Hindlimb muscle (tissue), 1 donor: ENCODE measurements around the gene DYNLT2. TPM values are rescaled to one million over a fixed set of nuclear protein-coding genes. Genes with fewer than 3 reads are reported as not detected.
A peak's percentile ranks its signal among the peaks of the same experiment; 100 is the strongest.
"Not testable (repeated sequence)": the region's sequence is repeated elsewhere in the genome, so short reads cannot be mapped to it uniquely, and the experiment has no call there.

ENCODE experiments used
- DNase-seq: peaks from one replicate; pipeline ENCODE4 v3.0.0-alpha.2; 2013
- polyA plus RNA-seq: library from polyadenylated mRNA; unstranded; fragments of 120-200 nt; gene quantifications from one replicate; pipeline ENCODE4 v1.2.1, GENCODE V29; 2013; ENCODE audit not compliant: insufficient read length

Gene DYNLT2
- polyA plus RNA-seq, 1 donor = 2.2 TPM

DNA sequence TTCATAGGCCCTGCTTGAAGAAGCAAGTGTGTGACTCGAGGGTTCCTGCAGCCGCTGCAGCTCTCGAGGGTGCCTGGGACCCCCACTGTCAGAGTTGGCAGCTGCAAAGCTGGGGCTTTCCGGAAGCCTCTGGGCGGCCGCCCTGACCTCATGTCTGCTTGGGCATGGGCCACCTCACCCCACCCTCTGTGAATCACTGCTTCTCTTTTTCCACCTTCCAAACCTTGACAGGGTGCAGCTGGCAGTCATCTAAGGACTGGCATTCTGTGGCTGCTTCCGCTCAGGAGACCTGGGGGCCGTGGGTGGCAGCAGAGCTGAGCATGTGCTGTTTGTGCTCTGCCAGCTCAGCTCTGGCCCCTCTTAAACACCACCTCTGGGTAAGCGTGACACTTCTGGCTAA is 32.0 kb upstream of the DYNLT2 start:
- no peak for DNase-seq

DNA sequence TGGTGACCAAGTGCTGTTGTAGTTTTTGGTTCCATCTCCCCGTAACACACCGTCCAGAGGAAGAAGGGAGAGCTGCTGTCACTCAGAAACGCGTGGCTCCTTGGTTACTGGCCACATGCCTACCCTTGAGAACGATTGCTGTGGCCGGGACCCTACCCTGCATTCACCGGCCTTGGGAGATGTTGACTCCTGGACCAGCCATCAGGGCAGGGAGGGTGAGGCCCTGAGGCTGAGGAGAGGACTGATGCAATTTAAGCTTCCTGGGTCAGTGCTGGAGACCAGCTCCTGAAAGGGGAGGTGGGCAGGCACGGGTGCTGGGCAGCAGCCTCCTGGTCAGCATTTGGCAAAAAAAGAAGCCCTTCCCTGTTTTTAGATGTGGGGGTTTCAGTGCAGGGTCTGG is 31.6 kb upstream of the DYNLT2 start:
- DNase-seq = no peak

DNA sequence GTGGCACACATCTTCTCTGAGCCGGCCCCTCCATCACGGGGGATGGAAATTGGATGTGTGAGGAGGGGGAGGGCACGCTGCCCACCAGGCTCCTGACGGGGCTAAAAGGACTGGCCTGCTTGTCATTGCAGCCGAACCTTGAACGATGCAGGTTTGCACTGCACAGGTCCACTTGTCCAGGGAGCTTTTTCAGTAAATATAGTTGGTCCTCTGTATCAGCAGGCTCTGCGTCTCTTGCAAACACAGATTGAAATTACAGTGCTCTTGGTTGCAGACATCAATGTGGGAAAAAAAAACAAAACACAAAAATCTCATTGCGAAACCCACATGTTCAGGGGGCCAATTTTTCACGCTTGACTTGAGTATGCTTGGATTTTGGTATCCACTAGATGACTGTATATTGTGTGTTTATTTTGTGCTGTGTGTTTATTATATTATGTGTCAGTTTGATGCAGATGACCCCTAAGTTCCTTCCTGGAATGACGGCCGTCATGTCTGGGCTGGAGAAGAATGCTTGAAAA is 29.3 kb upstream of the DYNLT2 start:
- DNase-seq = no peak

DNA sequence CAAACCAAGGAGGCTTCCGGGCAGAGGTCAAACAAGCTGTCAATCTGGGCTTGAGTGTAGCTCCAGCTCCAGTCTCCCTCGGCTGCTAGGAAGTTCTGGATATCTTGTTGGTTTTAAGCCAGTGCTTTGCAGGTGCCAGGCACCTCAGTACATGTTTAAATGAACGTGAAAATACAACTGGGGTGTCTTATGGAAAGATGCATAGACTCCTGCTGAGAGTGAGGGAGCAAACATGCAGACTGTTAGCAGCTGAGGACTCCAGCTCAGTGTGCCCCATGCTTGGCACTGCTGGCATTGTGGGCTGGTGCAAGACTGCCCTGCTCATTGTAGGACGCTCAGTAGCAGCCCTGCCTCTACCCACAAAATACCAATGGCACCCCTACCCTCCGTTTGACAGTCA is 28.5 kb upstream of the DYNLT2 start:
- DNase-seq = no peak

DNA sequence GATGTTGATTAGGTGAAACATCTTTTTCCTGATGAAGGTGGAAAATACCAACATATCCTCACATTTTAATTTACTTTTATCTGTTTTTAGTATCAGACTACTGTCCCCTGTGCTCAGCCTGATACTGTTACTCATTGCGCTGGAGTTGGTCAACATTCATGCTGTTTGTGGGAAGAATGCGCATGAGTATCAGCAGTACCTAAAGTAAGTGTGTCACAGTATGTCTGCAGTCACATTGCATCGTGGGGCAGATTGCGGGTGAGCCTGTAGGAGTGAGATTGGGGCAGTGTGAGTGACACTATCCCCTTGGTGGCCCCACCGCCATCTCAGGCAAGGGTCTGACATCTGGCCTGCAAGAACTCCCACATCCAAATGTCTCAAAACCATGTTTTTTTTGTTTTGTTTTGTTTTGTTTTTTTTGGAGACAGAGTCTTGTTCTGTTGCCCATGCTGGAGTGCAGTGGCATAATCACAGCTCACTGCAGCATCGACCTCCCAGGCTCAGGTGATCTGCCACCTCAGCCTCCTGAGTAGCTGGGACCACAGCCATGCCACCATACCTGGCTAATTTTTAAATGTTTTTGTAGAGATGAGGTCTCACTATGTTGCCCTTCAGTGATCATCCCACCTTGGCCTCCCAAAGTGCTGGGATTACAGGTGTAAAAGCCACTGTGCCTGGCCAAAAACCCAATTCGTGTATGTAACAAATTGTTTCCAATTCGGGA is 27.9 kb upstream of the DYNLT2 start:
- no peak for DNase-seq

DNA sequence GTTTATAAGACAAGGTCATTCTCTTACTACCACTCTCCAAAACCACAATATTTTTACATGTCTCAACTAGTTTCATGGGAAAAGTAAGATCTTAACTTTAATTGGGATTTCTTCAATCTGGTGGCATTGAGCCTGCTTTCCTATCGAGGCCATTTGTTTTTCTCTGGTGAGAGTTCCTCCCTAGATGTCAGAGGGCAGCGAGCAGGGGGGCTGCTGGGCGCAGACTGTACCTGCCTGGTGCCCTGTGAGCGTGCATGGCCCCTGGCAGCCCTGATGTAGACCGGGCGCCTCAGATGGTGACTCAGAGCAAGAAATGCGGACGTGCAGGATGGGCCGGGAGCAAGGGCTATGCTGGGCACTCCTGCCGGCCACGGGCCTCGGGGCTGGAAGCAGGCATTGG is 27.3 kb upstream of the DYNLT2 start:
- no peak for DNase-seq

DNA sequence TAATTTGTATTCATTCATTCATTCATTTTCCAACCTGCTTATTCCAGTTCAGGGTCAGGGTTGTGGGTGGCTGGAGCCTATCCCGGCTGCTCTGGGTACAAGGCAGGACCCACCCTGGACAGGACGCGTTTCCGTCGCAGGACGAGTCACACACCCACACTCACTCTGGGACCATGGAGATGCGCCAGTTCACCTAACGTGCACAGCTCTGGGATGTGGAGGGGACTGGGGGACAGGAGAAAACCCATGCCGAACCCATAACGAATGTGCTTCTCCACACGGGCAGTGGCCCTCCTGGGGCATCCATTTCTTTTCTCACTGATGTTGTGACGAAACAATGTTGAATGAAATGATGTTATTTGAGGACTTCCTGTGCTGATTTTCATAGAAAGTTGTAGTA is 26.5 kb upstream of the DYNLT2 start:
- DNase-seq = no peak

DNA sequence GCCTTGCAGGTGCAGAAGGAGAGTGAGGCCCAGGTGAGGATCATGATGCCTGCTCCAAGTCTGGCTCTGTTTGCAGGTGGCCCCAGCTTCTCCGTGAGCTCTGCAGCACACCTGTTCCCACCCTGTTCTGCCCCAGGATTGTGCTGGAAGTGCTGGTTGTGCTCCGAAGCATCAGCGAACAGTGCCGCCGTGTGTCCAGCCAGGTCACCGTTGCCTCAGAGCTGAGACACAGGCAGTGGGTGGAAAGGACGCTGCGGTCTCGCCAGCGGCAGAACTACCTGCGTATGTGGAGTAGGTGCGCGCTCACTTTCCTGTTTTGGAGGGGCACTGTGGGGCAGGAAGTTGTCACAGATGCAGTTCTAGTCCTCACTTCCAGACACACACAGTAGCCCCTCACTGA is 25.0 kb upstream of the DYNLT2 start:
- DNase-seq = no peak

DNA sequence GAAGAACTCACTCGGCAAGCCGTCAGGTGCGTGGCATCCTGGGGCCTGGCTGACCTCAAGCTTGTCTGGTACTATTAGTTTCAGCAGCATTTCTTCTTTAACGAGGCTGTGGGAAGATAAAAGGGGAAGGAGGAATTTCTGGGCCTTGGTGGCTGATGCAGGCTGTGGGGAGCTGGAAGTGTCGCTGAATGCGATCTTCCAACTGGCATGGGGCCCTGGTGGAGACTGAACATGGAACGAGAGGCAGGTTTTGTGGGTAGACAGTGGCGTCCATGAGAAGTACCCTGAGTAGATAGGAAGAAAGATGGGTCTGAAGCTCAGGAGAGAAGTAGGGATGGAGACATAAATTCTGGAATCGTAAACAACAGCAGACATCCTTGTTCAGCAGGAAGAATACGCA is 23.9 kb upstream of the DYNLT2 start:
- no peak for DNase-seq

DNA sequence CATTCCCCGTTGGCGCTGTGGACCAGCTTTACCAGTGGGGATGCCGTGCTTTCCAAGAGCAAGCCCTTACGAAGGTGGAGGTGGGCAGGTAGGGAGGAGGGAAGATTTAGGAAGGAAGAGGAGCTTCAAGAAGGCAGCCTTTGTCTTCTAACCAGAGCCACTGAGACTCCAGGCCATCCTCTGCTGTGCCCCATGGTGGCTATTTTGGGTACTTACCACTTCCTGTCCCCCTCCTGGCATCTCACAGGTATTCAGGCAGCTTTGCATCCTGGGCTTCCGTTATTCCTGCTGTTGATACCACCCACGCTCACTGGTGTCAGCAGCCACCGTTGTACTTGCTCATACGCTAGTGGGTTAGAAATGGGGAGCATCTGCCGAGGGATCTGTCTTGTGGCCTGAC is 23.0 kb upstream of the DYNLT2 start:
- no peak for DNase-seq

DNA sequence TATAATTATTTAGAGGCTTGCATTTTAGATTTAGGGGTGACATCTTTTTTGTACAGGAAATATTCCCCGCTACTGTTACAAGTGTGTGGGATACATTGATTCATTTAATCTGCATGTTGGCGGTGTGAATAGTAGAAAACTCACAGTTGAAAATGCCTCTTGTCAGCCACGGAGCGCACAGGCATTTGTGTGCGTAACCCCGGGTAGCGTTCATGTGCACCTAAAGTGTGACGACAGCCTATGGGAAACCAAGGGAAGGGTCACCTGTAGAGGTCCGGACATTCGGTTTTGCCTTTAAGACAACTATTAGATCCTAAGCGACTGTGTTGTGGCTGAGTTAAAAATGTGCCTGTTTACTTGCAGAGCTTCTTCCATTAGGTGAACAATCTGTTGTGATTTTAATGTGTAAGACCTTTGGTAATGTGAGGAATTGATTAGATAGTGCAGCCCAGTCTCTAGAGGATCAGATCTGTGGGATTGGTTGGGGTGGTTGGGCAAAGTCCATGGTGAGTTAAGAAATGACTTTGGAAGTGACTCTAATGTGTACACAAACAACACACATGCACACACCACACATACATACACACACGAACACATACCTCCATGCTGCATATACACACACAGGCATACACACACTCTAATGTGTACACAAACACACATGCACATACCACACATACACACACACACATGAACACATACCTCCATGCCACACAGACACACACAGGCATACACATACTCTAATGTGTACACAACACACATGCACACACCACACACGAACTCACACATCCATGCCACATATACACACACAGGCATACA is 15.8 kb upstream of the DYNLT2 start:
- no peak for DNase-seq

DNA sequence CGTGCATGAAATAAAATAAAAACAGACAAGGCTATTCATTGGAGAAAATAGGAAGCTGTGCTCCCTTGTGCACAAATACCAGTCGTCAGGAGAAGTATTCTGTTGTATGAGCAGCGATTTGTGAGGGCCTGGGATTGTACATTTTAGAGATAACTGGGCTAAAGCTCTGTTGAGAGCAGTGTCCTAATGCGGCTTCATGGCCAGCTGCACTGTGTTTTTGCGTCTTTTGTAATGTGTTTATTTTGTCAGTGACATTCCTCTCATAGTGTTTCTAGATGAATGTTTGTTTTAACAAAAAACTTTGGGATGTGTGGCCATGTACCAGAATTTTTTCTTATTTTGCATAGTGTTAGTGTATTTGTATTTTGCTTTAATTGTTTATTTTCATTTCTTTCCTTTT is 14.9 kb upstream of the DYNLT2 start:
- DNase-seq = no peak

DNA sequence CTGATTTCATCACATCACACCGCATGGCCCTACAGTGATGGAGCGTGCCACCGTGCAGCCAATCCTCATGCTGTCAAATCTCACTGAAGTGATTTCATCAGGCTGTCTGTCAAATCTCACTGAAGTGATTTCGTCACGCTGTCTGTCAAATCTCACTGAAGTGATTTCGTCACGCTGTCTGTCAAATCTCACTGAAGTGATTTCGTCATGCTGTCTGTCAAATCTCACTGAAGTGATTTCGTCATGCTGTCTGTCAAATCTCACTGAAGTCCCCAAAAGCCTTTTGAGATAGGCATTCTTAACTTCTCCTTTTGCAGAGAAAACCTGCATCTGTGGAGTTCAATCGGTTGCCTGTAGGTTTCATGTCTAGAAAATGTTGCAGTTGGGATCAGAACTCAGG is 14.4 kb upstream of the DYNLT2 start:
- not testable (repeated sequence) for DNase-seq

DNA sequence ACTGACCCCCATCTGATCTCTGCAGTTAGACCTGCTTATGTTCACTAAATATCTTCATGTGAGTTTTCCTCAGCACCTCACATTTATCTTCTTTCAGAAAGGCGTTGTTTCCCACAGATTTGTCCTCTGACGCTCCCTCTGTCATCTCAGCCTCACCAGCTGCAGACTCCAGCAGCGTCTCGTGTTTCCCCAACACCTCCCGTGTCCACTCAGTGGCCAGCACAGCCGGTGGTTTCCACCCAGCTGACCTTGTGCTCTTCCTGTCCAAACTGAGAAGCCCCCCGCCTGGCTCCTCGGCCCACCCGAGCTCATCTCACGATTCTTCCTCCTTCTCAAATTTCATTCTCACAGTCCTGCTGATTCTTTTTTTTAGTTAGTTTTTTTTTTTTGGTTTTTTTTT is 12.5 kb upstream of the DYNLT2 start:
- no peak for DNase-seq

DNA sequence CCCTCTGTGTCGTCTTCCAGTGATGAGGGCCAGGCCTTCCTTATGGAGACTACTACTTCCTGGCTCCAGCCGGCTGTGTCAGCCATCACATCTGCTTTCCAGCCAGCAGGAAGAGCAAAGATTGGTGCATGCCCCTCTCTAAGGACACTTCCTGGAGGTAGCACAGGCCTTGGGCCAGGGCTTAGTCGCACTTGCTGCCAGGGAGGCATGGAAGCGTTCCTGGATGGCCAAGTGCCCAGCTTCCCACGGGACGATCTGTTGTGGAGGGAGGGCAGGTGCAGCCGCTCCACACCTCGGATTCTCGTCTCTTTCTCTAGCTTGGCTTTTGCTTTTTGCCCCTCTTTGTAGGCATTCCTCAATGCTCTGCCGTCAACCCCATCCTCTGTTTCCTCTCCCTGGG is 11.9 kb upstream of the DYNLT2 start:
- DNase-seq = no peak

DNA sequence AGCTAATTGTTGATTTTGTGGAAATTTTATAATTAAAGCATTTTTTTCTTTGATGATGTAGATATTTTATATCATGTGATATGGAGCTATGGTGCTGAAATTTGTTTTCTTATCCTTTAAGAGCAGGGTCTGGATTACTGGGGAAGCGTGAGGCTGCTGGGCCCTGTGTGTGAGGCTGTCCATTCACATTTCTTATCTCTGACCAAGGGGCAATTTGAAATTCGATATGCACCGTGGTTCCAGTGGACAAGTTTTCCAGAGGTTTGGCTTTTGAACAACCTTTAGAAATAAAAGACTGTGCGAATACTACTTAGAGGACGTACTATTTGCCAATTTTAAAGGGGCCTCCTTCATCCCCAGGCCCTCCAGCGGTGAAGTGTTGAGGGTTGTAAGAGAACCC is 3.8 kb upstream of the DYNLT2 start:
- DNase-seq = no peak

DNA sequence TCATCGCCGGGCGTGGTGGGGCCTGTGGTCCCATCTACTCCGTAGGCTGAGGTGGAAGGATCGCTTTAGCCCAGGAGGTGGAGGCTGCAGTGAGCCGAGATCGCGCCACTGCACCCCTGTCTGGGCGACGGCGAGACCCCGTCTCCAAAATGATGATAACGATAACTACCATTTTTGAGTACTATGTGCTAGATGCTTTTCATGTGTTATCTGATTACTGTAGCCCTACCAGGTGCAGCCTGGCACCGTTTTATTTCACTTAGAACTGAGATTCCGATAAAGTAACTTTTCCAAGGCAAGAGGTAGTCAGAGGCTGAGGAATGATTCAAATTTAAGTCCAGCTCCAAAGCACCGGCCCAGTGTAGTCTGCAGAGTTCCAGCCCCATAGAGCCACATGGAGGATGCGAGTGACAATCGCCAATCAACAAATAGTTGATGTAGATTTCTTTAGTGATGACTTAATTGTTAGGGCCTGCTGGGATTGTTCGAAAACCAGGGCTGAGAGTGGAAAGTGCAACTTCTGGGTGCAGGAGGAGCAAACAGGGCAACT is 777 bp upstream of the DYNLT2 start:
- no peak for DNase-seq

DNA sequence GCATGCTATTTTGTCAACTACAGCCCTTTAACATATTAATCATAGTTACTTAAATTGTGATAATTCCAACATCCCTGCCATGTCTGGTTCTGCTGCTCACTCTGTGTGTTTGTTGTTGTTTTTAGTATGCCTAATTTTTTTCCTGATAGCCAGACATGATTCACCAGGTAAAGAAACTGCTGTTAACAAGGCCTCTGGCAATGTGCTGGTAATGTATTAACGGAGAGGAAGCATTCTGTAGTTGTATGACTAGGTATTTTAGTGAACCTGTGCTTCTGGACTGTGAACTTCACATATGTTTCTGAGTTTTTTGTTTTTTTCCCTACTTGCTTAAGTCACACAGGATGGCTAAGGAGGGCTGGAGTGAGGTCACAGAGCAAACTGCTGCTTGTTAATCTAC is 4.8 kb downstream of the DYNLT2 start:
- DNase-seq = no peak

DNA sequence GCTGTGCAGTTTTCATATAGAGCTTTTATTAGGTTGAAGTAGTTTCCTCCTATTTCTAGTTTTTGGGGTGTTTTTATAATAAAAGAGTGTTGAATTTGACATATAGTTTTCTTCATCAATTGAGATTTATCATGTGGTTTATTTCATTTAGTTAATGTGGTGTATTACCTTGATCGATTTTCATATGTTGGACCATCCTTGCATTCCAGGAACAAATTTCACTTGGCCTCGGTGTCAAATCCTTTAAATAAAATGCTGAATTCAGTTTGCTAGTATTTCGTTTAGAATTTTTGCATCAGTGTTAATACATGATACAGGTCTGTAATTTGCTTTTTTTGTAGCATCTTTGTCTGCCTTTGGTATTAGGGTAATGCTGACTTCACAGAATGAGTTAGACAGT is 6.0 kb downstream of the DYNLT2 start:
- DNase-seq = no peak

DNA sequence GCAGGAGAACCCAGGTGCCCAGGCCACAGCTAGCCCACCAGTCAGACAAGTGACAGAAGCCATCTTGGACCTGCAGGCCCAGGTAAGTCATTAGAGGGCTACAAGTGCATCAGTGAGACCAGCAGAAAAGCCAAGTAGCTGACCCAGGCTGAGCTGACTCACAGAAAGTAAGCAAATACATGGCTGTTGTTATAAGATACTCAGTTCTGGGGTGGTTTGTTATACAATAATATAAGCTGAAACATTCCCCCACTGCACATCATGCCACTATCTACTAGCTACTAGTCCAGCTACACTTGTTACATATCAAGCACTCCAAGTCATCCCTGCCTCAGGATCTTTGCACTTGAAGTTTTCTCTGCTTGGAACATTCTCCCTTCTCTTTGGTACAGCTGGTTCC is 10.0 kb downstream of the DYNLT2 start:
- DNase-seq = no peak

DNA sequence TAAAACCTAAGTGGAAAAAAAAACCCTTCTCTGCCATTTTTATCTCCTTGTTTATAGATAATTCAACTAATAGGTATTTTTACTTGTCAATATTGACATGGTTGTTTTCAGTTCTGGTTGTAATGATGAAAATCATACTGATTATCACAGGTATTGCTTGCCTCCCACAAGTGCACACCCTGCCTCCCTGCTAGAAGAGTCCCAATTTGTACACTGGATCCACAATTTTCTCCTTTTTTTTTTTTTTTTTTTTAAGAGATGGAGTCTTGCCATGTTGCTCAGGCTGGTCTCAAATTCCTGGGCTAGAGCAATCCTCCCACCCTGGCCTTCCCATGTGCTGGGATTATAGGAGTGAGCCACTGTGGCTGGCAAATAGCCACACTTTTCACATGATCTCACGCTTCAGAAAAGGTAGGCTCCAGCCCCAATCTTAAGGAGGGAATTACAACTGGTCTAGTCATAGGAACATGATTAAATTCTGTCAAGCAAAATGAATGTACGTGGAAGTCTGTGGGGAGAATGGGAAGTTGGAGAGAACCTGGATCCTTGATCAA is 12.3 kb downstream of the DYNLT2 start:
- DNase-seq = no peak

DNA sequence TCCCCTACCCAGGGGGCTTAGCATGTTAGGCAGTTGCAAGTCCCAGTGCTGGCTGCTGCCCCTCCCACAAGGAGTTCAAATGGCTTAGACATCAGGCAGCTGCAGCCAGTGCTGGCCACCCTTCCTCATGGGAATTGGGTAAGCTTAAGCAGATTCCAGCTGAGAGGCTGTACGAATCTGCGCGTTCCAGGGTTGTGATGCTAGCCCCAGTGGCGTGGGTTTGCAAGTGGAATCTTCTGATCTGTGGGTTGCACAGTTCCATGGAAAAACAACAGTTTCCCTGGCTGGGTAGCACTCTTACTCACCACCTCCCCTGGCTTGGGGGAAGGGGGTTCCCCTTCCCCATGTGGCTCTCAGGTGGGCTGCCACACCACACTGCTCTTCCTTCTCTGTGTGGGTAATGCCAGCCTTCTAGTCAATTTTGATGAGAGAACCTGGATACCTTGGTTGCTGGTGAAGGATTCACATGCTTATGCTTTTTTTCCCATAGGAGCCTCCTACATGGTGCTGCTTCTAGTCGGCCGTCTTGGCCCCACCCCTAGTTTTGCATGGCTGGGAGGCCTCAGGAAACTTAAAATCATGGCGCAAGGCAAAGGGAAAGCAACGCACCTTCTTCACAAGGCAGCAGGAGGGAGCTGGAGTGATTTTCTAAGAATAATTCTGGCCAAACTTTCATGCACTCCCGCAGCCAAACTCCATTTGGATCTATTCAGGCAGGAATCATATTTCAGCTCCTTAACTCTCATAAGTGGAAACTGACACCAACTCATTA is 13.0 kb downstream of the DYNLT2 start:
- peak; percentile 10 for DNase-seq

DNA sequence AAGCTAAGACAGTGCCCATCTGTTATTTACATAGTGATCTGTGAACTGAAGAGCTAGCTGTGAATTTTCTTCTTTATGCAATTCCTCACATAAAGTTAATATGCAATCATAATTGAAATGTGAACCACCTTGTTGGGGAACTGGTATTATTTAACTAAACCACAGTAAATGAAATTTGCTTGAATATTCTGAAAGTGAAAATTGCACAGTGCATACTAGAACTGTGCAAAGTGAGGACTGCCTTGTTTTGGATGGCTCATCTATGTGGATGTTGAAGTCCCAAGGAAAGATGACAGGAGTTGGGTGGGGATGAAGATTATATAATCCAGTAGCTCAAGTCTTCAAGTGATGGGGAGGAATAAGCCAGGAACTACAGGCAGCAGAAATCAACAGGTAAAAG is 21.4 kb downstream of the DYNLT2 start:
- no peak for DNase-seq
